H9 (cell line): ENCODE results near the gene TNRC6C. TPM values are rescaled to one million over a fixed set of nuclear protein-coding genes. Genes with fewer than 3 reads are reported as not detected.

Experiments used
- DNase-seq: peaks from one replicate; pipeline ENCODE4 v3.0.0-alpha.2; 2017
- H2AFZ ChIP-seq: one replicate; pipeline ENCODE4 v1.6.1; 2013; ENCODE audit warnings: mild to moderate bottlenecking, low read length, control low read depth, moderate library complexity
- H2AK5ac ChIP-seq: 2 replicates; pipeline ENCODE4 v1.6.1; 2013; ENCODE audit warnings: low read length, control low read depth, mixed read lengths; ENCODE audit not compliant: insufficient read length
- H2BK120ac ChIP-seq: one replicate; pipeline ENCODE4 v1.6.1; 2013; ENCODE audit warnings: low read depth, mild to moderate bottlenecking, low read length, control low read depth, inconsistent platforms; ENCODE audit not compliant: poor library complexity, severe bottlenecking
- H2BK12ac ChIP-seq: 2 replicates; pipeline ENCODE4 v1.6.1; 2013; ENCODE audit warnings: low read length, control low read depth, mixed read lengths, low read depth; ENCODE audit not compliant: insufficient read length
- H2BK15ac ChIP-seq: 2 replicates; pipeline ENCODE4 v1.6.1; 2013; ENCODE audit warnings: low read depth, low read length, control low read depth
- H2BK20ac ChIP-seq: one replicate; pipeline ENCODE4 v1.6.1; 2013; ENCODE audit warnings: low read depth, mild to moderate bottlenecking, low read length, control low read depth, inconsistent platforms; ENCODE audit not compliant: poor library complexity, severe bottlenecking
- H2BK5ac ChIP-seq: 2 replicates; pipeline ENCODE4 v1.6.1; 2013; ENCODE audit warnings: low read length, control low read depth, mixed read lengths; ENCODE audit not compliant: insufficient read length
- H3K14ac ChIP-seq: 2 replicates; pipeline ENCODE4 v1.6.1; 2013; ENCODE audit warnings: low read length, control low read depth; ENCODE audit not compliant: insufficient read depth
- H3K18ac ChIP-seq: 2 replicates; pipeline ENCODE4 v1.6.1; 2013; ENCODE audit warnings: low read depth, mild to moderate bottlenecking, mixed read lengths, low read length, control low read depth; ENCODE audit not compliant: insufficient read length
- H3K23ac ChIP-seq: 2 replicates; pipeline ENCODE4 v1.6.1; 2013; ENCODE audit warnings: low read length, control low read depth, mixed read lengths, low read depth; ENCODE audit not compliant: insufficient read length
- H3K23me2 ChIP-seq: 2 replicates; pipeline ENCODE4 v1.6.1; 2013; ENCODE audit warnings: low read depth, mild to moderate bottlenecking, mixed read lengths, low read length, control low read depth; ENCODE audit not compliant: insufficient read length, poor library complexity, severe bottlenecking
- H3K27ac ChIP-seq: 2 replicates; pipeline ENCODE4 v1.5.1; 2013; ENCODE audit warnings: low read length, control low read depth, mixed read lengths, low read depth; ENCODE audit not compliant: insufficient read length
- H3K27me3 ChIP-seq: 2 replicates; pipeline ENCODE4 v1.6.1; 2013; ENCODE audit warnings: low read length, control low read depth, inconsistent platforms; ENCODE audit not compliant: insufficient read depth
- H3K4ac ChIP-seq: 2 replicates; pipeline ENCODE4 v1.6.1; 2013; ENCODE audit warnings: low read depth, mild to moderate bottlenecking, control low read depth, inconsistent platforms, low read length, moderate library complexity
- H3K4me1 ChIP-seq: 2 replicates; pipeline ENCODE4 v1.6.1; 2013; ENCODE audit warnings: low read length, control low read depth, inconsistent platforms; ENCODE audit not compliant: insufficient read depth
- H3K4me2 ChIP-seq: 2 replicates; pipeline ENCODE4 v1.6.1; 2013; ENCODE audit warnings: low read length, control low read depth, mixed read lengths; ENCODE audit not compliant: insufficient read length, insufficient read depth
- H3K56ac ChIP-seq: 2 replicates; pipeline ENCODE4 v1.6.1; 2013; ENCODE audit warnings: low read depth, mild to moderate bottlenecking, mixed read lengths, low read length, control low read depth; ENCODE audit not compliant: insufficient read length
- H3K79me1 ChIP-seq: 2 replicates; pipeline ENCODE4 v1.6.1; 2013; ENCODE audit warnings: low read depth, mild to moderate bottlenecking, moderate library complexity, low read length, control low read depth, inconsistent platforms; ENCODE audit not compliant: insufficient read depth, poor library complexity, severe bottlenecking
- H3K79me2 ChIP-seq: 2 replicates; pipeline ENCODE4 v1.6.1; 2013; ENCODE audit warnings: low read length, control low read depth, inconsistent platforms; ENCODE audit not compliant: insufficient read depth
- H3K9ac ChIP-seq: 2 replicates; pipeline ENCODE4 v1.6.1; 2013; ENCODE audit warnings: low read length, control low read depth, mixed read lengths; ENCODE audit not compliant: insufficient read length; ENCODE audit errors: extremely low read depth
- H3K9me3 ChIP-seq: one replicate; pipeline ENCODE4 v1.6.1; 2013; ENCODE audit warnings: low read depth, low read length, inconsistent platforms; ENCODE audit not compliant: control insufficient read depth
- H3T11ph ChIP-seq: one replicate; pipeline ENCODE4 v1.6.1; 2013; ENCODE audit warnings: mild to moderate bottlenecking, low read length, control low read depth, inconsistent platforms
- H4K20me1 ChIP-seq: one replicate; pipeline ENCODE4 v1.6.1; 2013; ENCODE audit not compliant: control insufficient read depth, insufficient read length, insufficient read depth
- H4K5ac ChIP-seq: 2 replicates; pipeline ENCODE4 v1.6.1; 2013; ENCODE audit warnings: low read depth, mild to moderate bottlenecking, mixed read lengths, low read length, control low read depth; ENCODE audit not compliant: insufficient read length
- H4K8ac ChIP-seq: replicated peaks from 2 replicates; pipeline ENCODE4 v1.6.1; 2013; ENCODE audit warnings: low read length, control low read depth, mixed read lengths, low read depth; ENCODE audit not compliant: insufficient read length
- H4K91ac ChIP-seq: 2 replicates; pipeline ENCODE4 v1.6.1; 2013; ENCODE audit warnings: low read depth, mild to moderate bottlenecking, moderate library complexity, mixed read lengths, low read length, control low read depth; ENCODE audit not compliant: insufficient read length
- H3K27ac Mint-ChIP-seq, 3 experiments: 2 replicates in 2 of 3; 3 replicates in 1 of 3; pipeline ENCODE4 v1.8.0; 2020 to 2021; ENCODE audit warnings: mixed read lengths in 3 of 3, mild to moderate bottlenecking in 1 of 3, moderate library complexity in 1 of 3
- H3K27me3 Mint-ChIP-seq: 2 replicates; pipeline ENCODE4 v1.8.0; 2021; ENCODE audit warnings: low read depth, mild to moderate bottlenecking, moderate library complexity, mixed read lengths
- H3K36me3 Mint-ChIP-seq, 3 experiments: 2 replicates in 2 of 3; 3 replicates in 1 of 3; pipeline ENCODE4 v1.8.0; 2020 to 2021; ENCODE audit warnings: low read depth in 3 of 3, mixed read lengths in 3 of 3; ENCODE audit not compliant: insufficient read depth in 1 of 3
- H3K4me1 Mint-ChIP-seq, 2 experiments: 2 replicates each; pipeline ENCODE4 v1.8.0; 2020; ENCODE audit warnings: mixed read lengths in 2 of 2
- H3K4me3 Mint-ChIP-seq, 2 experiments: 2 replicates in 1 of 2; 3 replicates in 1 of 2; pipeline ENCODE4 v1.8.0; 2020 to 2021; ENCODE audit warnings: mild to moderate bottlenecking in 2 of 2, mixed read lengths in 2 of 2, moderate library complexity in 1 of 2
- H3K9me3 Mint-ChIP-seq, 2 experiments: 2 replicates in 1 of 2; 3 replicates in 1 of 2; pipeline ENCODE4 v1.8.0; 2020; ENCODE audit warnings: mild to moderate bottlenecking in 2 of 2, mixed read lengths in 2 of 2, moderate library complexity in 1 of 2
- WGBS: extraction: QIAGEN DNeasy Blood & Tissue Kit; methylation state at CpG from one replicate; pipeline ENCODE4 v1.1.7; 2013; ENCODE audit warnings: missing lambda C conversion rate, low lambda C conversion rate, mixed read lengths; ENCODE audit not compliant: insufficient read length; ENCODE audit errors: extremely low coverage; 5-methylcytosine and 5-hydroxymethylcytosine counted together
- total RNA-seq: library from RNA; stranded (reverse); gene quantifications from 2 replicates; pipeline ENCODE4 v1.2.1, GENCODE V29; 2021
- TF ChIP-seq, protein P1 (sequence below): fragments of 200-600 bp; sonication (generic); conservative IDR thresholded peaks from 3 replicates; pipeline ENCODE4 v1.8.0; 2021; ENCODE audit warnings: antibody characterized with exemption, mild to moderate bottlenecking

TNRC6C gene
- total RNA-seq, 1 experiment from 2014 or later, result 24.7 TPM

DNA sequence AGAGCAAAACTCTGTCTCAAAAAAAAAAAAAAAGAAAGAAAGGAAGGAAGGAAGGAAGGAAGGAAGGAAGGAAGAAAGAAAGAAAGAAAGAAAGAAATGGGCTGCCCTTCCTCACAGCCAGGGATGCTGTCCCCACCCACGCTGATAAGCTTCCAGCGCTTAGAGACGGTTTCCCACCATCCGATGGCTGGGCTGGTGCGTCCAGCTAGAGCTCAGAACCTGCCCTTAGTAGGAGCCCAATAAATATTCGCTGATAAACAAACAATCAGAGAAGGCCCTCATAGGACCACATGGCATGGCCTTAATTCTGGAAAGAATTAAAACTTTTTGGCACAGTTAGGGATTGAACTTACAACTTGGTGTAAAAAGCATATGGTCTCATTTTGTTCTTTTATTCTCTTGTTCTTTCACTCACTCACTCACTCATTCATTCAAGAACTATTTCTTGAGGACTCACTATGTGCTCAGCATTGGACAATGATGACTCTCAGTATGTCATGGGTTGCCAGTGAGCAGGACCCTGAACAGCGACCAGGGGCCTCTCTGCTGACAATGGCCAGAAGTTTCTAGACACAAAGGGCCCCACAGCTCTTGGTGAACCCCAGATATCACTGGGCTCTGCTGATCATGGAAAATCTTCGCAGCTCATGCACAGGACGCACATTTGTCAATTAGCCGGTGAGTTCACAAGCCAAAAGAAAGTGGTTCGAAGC, 32.5 kb upstream of the TNRC6C start:
- Histone ChIP-seq H3K23me2 (no peaks in the 10 kb centered on the region), H3K18ac (no peak overlapping the region), H4K5ac (no peak overlapping the region), H3K56ac (no peak overlapping the region), H3K4ac (no peak overlapping the region), H3K14ac (no peak overlapping the region), H2BK12ac (no peak overlapping the region), H3K79me1 (no peaks in the 10 kb centered on the region), H4K20me1 (peaks cover 2% of the 10 kb centered on the region), H4K8ac (no peak overlapping the region), H3K27me3 (no peaks in the 10 kb centered on the region), H2BK15ac (no peak overlapping the region), H2BK5ac (no peak overlapping the region), H3K9me3 (no peaks in the 10 kb centered on the region), H3K4me1 (peaks cover 15% of the 10 kb centered on the region; the same call in 1 of the 2 replicates), H2BK120ac (no peak overlapping the region), H2BK20ac (no peak overlapping the region), H3K4me2 (no peak overlapping the region), H3T11ph (no peak overlapping the region), H3K23ac (no peak overlapping the region), H3K9ac (no peak overlapping the region), H4K91ac (no peak overlapping the region), H2AFZ (no peak overlapping the region), H2AK5ac (no peak overlapping the region), H3K27ac (no peak overlapping the region), H3K79me2 (no peaks in the 10 kb centered on the region)
- peaks cover 50% of the 10 kb centered on the region for H3K27me3 Mint-ChIP-seq
- WGBS, result no CpG with 5 or more reads among the region's 11 CpGs
- peaks cover 2 to 8% (median 6%) of the 10 kb centered on the region in 3 experiments; a peak in 4 of 7 replicates for H3K36me3 Mint-ChIP-seq
- H3K27ac Mint-ChIP-seq, result no peak overlapping the region
- no peak overlapping the region for H3K4me3 Mint-ChIP-seq
- TF ChIP-seq, protein P1, sequence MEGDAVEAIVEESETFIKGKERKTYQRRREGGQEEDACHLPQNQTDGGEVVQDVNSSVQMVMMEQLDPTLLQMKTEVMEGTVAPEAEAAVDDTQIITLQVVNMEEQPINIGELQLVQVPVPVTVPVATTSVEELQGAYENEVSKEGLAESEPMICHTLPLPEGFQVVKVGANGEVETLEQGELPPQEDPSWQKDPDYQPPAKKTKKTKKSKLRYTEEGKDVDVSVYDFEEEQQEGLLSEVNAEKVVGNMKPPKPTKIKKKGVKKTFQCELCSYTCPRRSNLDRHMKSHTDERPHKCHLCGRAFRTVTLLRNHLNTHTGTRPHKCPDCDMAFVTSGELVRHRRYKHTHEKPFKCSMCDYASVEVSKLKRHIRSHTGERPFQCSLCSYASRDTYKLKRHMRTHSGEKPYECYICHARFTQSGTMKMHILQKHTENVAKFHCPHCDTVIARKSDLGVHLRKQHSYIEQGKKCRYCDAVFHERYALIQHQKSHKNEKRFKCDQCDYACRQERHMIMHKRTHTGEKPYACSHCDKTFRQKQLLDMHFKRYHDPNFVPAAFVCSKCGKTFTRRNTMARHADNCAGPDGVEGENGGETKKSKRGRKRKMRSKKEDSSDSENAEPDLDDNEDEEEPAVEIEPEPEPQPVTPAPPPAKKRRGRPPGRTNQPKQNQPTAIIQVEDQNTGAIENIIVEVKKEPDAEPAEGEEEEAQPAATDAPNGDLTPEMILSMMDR, result no peak
- peaks cover 69 to 79% of the 10 kb centered on the region in 2 experiments for H3K4me1 Mint-ChIP-seq
- peaks cover 6 to 7% of the 10 kb centered on the region in 2 experiments for H3K9me3 Mint-ChIP-seq
- no peak for DNase-seq
